Chondrocyte (in vitro differentiated cells): ENCODE measurements around the gene JAK1. TPM values are rescaled to one million over a fixed set of nuclear protein-coding genes. Genes with fewer than 3 reads are reported as not detected.

Source experiments
- DNase-seq: peaks from one replicate; pipeline ENCODE4 v3.0.0; 2021; ENCODE audit warnings: mixed read lengths, low spot score
- H3K27ac Mint-ChIP-seq: one replicate; pipeline ENCODE4 v1.8.0; 2021; ENCODE audit warnings: mild to moderate bottlenecking, moderate library complexity, mixed read lengths; ENCODE audit not compliant: unreplicated experiment
- H3K27me3 Mint-ChIP-seq: 2 replicates; pipeline ENCODE4 v1.8.0; 2021; ENCODE audit warnings: low read depth, mixed read lengths
- H3K36me3 Mint-ChIP-seq: 2 replicates; pipeline ENCODE4 v1.8.0; 2021; ENCODE audit warnings: low read depth, mixed read lengths
- H3K4me1 Mint-ChIP-seq: 2 replicates; pipeline ENCODE4 v1.8.0; 2021; ENCODE audit warnings: low read depth, mild to moderate bottlenecking, mixed read lengths
- H3K4me3 Mint-ChIP-seq: one replicate; pipeline ENCODE4 v1.8.0; 2021; ENCODE audit warnings: mild to moderate bottlenecking, moderate library complexity, mixed read lengths; ENCODE audit not compliant: unreplicated experiment
- H3K9me3 Mint-ChIP-seq: 2 replicates; pipeline ENCODE4 v1.8.0; 2021; ENCODE audit warnings: low read depth, mixed read lengths
- CTCF ChIP-seq: fragments of 200-600 bp; sonication (generic); IDR thresholded peaks from 2 replicates; pipeline ENCODE4 v1.5.0; 2021; ENCODE audit warnings: antibody characterized with exemption, mild to moderate bottlenecking, moderate library complexity
- total RNA-seq: library from RNA; stranded (reverse); gene quantifications from 3 replicates; pipeline ENCODE4 v1.2.1, GENCODE V29; 2021

JAK1 gene
- total RNA-seq, 1 donor from 2014 or later: 112 TPM

DNA sequence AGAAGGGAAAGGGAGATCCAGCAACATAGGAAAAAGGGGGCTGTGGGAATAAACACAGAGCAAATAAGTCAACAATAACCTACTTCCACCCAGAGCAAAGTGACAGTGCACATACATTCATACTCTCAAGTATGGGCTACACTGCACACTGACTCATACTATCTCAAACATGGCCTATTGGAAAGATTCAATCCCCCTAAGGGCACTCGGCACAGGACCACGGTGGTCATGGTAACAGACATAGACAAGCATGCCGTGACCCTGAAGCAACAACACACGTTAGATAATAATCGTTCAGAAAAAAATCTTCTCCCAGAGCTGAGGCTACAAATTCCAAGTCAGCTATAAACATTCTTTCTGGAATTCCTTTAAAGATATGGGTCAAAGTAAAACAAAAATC is 16.8 kb upstream of the JAK1 start:
- TF ChIP-seq CTCF: no peak
- H3K4me3 Mint-ChIP-seq: no peak overlapping the region
- H3K27me3 Mint-ChIP-seq: no peaks in the 10 kb centered on the region
- no peaks in the 10 kb centered on the region for H3K36me3 Mint-ChIP-seq
- H3K27ac Mint-ChIP-seq: peak overlapping the region; percentile 86
- peaks cover 20% of the 10 kb centered on the region for H3K4me1 Mint-ChIP-seq
- H3K9me3 Mint-ChIP-seq: no peaks in the 10 kb centered on the region
- DNase-seq: no peak

DNA sequence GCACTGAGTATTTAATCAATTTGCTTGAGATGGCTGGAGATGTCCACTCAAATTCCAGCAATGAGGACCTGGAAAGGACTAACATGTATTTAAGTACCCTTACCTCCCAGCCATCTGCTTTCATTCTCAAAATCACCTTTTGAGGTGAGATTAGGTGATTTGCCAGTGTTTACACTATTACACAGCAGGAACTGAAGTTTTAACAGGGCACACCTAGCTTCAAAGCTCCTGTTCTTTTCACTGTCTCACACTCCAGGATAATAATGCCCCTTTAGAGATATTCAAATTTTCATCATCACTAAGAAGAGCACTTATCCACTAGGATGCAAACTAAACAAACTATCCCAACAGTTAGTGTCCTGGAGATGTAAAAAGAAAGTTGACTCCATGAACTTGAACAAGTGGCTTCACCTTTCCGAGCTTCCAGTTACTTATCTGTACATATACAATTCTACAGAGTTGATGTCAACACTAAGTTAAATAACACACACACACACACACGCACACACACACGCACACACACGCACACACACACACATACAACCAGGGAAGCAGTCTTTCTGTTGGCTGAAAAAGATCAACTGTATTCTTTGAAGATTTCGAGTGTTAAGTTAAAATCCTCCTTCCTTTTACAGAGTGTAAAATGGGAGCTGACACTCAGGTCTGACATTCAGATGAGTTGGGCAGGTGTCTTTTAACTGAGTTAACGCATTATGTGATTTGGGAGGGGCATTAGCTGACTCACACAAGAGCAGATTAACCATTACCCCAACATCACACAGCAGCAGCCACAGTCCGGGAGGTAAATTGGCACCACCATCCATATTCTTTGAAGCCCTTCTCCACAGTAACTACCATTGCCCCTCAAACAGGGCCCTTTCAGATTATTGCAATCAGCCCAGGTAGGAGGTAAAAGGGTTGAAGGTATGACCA is 15.5 kb upstream of the JAK1 start:
- H3K27ac Mint-ChIP-seq: no peak overlapping the region
- peaks cover 20% of the 10 kb centered on the region for H3K4me1 Mint-ChIP-seq
- no peaks in the 10 kb centered on the region for H3K36me3 Mint-ChIP-seq
- no peaks in the 10 kb centered on the region for H3K27me3 Mint-ChIP-seq
- H3K4me3 Mint-ChIP-seq: no peak overlapping the region
- H3K9me3 Mint-ChIP-seq: no peaks in the 10 kb centered on the region
- DNase-seq: no peak
- TF ChIP-seq CTCF: no peak

GRCh38 chr1:64980745-64981600 is 14.6 kb upstream of the JAK1 start:
- DNase-seq: no peak
- no peaks in the 10 kb centered on the region for H3K27me3 Mint-ChIP-seq
- H3K36me3 Mint-ChIP-seq: no peaks in the 10 kb centered on the region
- peak overlapping the region; percentile 22 for H3K27ac Mint-ChIP-seq
- H3K9me3 Mint-ChIP-seq: no peaks in the 10 kb centered on the region
- no peak for TF ChIP-seq CTCF
- peaks cover 20% of the 10 kb centered on the region for H3K4me1 Mint-ChIP-seq
- no peak overlapping the region for H3K4me3 Mint-ChIP-seq

GRCh38 chr1:64979358-64979757 is 13.0 kb upstream of the JAK1 start:
- TF ChIP-seq CTCF: no peak
- H3K27me3 Mint-ChIP-seq: no peaks in the 10 kb centered on the region
- no peaks in the 10 kb centered on the region for H3K36me3 Mint-ChIP-seq
- no peak overlapping the region for H3K4me3 Mint-ChIP-seq
- H3K9me3 Mint-ChIP-seq: no peaks in the 10 kb centered on the region
- DNase-seq: no peak
- H3K4me1 Mint-ChIP-seq: peaks cover 20% of the 10 kb centered on the region
- H3K27ac Mint-ChIP-seq: no peak overlapping the region

DNA sequence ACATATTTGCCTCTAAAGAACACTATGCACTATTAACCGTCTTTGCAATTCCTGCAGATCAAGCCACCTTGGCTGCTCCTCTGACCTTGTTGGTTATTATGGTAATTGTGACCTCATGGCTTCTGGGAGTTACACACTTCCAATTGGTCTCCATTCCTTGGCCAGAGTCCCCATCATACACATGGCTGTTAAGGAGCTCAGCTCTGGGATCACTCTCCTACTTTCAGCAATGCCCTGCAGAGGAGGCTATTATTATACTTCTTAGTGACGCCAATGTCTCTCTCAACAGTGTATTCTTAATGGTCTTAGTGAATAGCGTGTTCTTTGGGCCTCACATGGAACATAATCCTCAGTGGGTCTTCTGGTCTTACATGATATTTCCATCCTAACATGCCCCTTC is 10.0 kb upstream of the JAK1 start:
- peaks cover 6% of the 10 kb centered on the region for H3K4me1 Mint-ChIP-seq
- H3K27me3 Mint-ChIP-seq: no peaks in the 10 kb centered on the region
- no peak for DNase-seq
- H3K4me3 Mint-ChIP-seq: no peak overlapping the region
- no peak for TF ChIP-seq CTCF
- H3K9me3 Mint-ChIP-seq: no peaks in the 10 kb centered on the region
- H3K27ac Mint-ChIP-seq: no peak overlapping the region
- H3K36me3 Mint-ChIP-seq: no peaks in the 10 kb centered on the region
